Kidney tubule cell (primary cell): ENCODE results near the gene NLGN1.
A peak's percentile ranks its signal among the peaks of the same experiment; 100 is the strongest.

Experiments
- DNase-seq: peaks from one replicate; pipeline ENCODE4 v3.0.0-alpha.2; 2018; ENCODE audit warnings: low spot score

Gene NLGN1

DNA sequence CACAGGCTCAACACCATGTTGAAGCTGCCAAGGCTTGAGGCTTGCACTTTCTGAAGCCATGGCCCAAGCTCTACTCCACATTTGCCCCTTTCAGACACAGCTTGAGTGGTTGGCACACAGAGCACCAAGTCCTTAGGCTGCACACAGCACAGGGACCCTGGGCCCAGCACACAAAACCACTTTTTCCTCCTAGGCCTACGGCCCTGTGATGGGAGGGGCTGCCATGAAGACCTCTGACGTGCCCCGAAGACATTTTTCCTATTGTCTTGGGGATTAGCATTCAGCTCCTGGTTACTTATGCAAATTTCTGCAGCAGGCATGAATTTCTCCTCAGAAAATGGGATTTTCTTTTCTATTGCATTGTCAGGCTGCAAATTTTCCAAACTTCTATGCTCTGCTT, 445.5 kb downstream of the NLGN1 start:
- DNase-seq = no peak

- DNase-seq = no peak
Measured at GRCh38 chr3:173846584-173846983, 449.0 kb downstream of the NLGN1 start.

DNA sequence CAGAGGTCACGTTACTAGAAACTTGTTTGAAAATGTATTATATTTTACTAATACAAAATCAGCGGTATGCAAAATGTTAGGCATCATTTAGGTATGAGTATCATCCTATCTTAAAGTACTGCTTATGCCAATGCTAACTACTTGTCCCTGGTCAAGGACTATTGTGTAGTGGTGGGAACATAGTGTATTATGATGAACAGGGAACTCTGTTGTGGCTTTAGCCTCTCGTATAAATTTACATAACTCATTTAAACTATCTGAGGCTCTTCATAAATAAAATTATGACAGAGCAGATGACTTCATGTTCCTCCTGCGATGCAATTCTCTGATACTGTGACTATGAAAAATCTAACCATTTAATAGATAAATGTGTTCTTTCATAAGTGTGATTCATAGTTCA, 451.9 kb downstream of the NLGN1 start:
- DNase-seq = no peak

DNA sequence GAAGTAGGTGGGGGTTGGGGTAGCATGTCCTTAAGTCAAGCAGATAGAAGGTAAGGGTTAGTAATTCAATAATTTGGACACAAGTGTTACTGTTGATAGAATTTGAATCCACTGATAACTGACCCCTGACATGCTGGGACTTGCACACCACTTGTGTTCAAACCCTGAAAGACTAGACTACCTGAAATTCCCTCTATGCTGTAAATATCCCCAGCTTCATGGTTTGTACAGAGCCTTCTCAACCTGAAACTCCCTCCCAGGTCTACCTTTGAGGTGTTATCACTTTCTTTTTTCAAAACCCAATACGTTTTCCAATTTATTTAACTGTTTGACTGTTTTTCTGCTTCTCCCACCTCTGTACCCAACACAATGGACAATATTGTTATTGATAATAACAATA, 459.6 kb downstream of the NLGN1 start:
- no peak for DNase-seq

DNA sequence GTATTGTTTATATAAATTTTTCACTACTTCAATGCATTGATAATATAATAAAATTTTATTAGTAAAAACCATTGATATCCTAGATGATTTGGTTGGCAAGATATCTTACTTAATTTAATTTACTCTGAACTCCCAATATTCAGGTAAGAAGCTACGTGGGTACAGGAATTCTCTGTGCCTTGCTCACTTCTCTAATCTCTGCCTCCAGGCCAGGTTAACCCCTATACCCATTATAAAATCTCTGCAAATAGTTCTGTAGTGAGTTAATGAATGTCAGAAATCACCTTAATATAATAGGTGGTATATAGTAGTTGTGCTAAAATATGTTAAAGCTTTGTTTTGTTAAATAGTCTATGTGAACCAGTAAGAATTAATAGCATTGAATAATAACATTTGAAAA, 465.2 kb downstream of the NLGN1 start:
- DNase-seq = no peak

GRCh38 chr3:173863551-173863950, 466.0 kb downstream of the NLGN1 start:
- DNase-seq = no peak

DNA sequence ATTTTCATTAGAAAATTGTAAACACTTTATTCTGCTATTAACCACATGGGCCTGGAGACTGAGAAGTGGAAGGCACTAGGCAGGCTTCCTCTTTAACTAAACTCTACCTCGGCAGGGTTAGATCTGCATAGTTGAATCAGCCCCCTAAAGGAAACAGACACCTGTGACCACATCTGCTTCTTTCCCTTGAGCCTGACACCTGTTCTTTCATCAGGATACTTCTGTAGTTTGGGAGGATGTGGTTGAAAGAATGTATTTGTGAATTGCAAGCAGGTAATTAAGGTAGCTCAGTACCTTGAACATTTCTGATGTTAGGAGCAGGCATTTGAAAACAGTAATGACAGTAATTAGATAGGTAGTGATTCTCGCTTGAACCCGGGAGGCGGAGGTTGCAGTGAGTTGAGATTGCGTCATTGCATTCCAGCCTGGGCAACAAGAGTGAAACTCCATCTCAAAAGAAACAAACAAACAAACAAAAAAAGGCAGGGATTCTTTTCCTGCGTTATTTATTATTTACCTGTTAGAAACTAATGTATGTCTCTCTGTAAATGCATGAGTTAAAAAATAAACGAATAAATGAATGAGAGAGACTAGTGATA, 468.5 kb downstream of the NLGN1 start:
- no peak for DNase-seq

GRCh38 chr3:173869766-173870165, 472.2 kb downstream of the NLGN1 start:
- DNase-seq = no peak

DNA sequence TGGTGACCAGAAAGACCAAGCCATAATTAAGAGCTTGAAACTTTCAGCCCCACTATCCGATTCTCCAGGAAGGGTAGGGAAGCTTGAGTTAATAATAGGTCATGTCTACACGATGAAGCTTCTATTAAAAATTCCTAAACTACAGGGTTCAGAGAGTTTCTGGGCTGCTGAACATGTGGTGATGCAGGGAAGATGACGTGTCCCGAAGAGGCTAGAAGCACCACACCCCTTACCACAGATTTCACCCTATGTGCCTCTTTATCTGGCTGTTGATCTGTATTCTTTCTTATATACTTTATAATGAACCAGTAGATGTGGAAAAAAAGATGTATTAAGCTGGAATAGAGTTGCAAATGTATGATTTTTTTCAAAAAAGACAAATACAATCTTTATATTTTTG, 473.4 kb downstream of the NLGN1 start:
- DNase-seq = no peak

GRCh38 chr3:173875790-173876189, 478.2 kb downstream of the NLGN1 start:
- DNase-seq = no peak

DNA sequence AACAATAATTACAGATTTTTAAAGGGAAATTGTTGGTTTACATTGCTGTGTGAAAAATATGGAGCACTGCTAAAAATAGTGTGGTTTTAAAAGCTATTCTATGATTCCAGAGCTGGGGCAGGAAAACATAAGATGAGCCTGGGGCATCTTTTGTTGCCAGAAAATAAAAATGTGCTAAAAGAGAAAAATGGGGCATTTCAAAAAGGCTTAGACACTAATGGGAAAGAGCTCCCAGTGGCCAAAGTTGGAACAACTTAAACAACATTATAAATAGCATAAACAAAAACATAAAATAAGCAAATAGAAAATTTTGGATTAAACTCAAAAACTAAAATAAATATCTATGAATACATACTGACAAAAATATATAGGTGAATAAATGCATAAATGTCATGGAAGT, 478.9 kb downstream of the NLGN1 start:
- no peak for DNase-seq

GRCh38 chr3:173887888-173888287, 490.3 kb downstream of the NLGN1 start:
- no peak for DNase-seq

- no peak for DNase-seq
Measured at GRCh38 chr3:173889596-173889995, 492.1 kb downstream of the NLGN1 start.

- no peak for DNase-seq
Measured at GRCh38 chr3:173890091-173890490, 492.5 kb downstream of the NLGN1 start.

- DNase-seq = peak; percentile 71
Measured at GRCh38 chr3:173891272-173892100, 493.9 kb downstream of the NLGN1 start.

- peak; percentile 98 for DNase-seq
Measured at GRCh38 chr3:173892547-173892946, 495.0 kb downstream of the NLGN1 start.

DNA sequence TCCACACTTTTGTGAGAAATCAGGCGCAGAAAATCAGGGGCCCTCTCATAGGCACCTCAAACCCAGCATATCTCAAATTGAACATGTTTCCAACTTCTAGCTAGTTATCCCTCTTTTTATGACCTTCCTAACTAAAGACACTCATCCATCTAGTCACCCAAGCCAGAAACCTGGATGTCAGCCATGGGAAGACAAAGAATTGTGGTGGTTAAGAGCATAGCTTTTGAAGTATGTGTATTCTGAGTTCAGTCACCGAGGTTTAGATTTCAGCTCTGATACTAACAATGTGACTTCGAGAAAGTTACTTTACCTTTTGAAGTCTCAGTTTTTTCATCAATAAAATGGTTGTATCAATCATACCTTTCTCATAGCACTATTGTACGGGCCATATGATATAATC, 495.5 kb downstream of the NLGN1 start:
- DNase-seq = peak; percentile 93

DNA sequence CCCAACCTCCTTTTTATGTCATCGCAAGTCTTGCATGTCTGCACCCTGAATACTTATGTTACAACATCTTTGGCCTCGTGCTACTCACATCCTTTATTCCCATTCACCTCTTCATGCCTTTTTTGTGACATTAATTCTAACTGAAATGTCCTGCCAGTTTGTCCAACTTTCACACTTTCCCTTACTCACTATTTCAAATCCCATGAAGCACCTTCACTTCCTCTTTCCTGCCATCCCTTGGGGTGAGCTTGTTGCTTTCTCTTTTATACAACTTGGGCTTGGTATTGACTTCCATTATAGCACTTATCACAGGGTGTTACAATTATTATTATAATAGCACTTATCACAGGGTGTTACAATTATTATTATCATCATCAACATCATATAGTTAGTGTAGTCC, 496.3 kb downstream of the NLGN1 start:
- peak; percentile 6 for DNase-seq

- DNase-seq = no peak
Measured at GRCh38 chr3:173897631-173898030, 500.1 kb downstream of the NLGN1 start.

DNA sequence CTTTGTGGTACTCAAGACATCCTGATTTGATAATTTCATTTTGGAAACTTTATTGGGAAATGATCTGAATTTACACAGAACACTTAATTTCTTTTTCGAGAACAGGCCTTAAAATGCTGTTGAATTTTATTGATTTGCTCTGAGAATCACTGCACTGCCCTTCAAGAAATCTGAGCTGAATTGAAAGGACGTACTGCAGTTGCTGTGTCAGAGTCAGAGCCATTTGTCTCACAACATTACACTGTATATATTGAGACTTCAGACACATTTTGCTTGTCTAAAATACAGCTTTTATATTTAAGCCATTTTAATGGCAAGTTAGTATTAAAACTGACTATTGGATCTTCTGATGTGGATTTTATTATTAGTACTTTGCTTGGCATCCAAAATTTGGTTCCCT, 504.1 kb downstream of the NLGN1 start:
- DNase-seq = no peak

- no peak for DNase-seq
Measured at GRCh38 chr3:173902401-173902800, 504.9 kb downstream of the NLGN1 start.

GRCh38 chr3:173902871-173903270, 505.3 kb downstream of the NLGN1 start:
- no peak for DNase-seq

DNA sequence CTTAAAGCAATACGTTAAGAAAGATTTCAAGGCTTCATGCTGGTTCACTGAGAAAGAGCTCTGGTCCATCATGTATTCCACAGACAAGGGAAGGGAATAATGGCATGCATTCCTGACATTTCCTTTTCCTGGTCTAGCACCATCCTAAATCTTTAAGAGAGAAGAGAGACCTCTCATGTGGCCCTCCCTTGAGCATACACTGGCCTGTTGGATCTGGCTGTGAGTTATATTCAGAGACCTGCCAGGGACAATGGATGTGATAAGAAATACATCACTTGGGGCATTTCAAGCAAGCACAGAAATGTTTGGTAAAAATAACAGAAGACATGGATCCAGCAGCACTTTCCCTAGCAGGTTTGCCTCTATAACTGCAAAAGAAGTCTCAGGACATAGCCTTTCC, 507.8 kb downstream of the NLGN1 start:
- DNase-seq = no peak

DNA sequence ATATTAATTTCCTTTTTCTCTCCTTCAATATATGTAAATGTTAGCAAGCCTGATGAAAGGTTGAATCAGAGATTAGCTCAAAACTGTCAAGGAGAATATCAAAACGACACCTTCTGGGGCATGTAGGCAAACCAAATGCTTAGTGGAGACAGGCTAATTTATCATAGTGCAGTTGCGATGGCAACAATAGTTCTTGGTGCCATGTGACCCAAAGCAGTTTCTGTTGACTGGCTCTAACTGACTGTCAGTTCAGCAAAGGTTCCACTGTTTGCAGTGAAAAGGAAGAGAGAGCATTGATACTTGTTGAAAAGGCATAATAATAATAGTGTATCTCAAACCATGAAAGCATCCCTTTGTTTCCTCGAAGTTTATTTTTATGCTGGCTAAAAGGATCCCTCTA, 513.9 kb downstream of the NLGN1 start:
- peak; percentile 17 for DNase-seq
